Omental fat pad (tissue), 4 donors: ENCODE measurements around the gene HOXA7. TPM values are rescaled to one million over a fixed set of nuclear protein-coding genes. Genes with fewer than 3 reads are reported as not detected.

ENCODE experiments used
- ATAC-seq: fragments of 150-250 bp; one replicate; pipeline ENCODE4 v1.9.1; 2016; ENCODE audit warnings: mild to moderate bottlenecking, moderate library complexity; ENCODE audit not compliant: low FRiP score
- DNase-seq: peaks from one replicate; pipeline ENCODE4 v3.0.0-alpha.2; 2019; ENCODE audit warnings: low spot score
- CTCF ChIP-seq, 3 donors: fragments of 450-650 bp; IDR thresholded peaks; one replicate each; pipeline ENCODE4 v1.5.1; 2016 to 2017; ENCODE audit warnings: antibody characterized with exemption in 3 of 3, mild to moderate bottlenecking in 3 of 3, moderate library complexity in 2 of 3
- total RNA-seq, 4 donors: library from RNA; depleted of rRNA; stranded (reverse); fragments of >200 nt; gene quantifications; one replicate each; pipeline ENCODE4 v1.1.0, GENCODE V29; 2016

Gene HOXA7
- total RNA-seq, 4 donors from 2014 or later, result 4.6 to 6.1 (median 5.3) TPM

GRCh38 chr7:27115221-27116026 is 41.1 kb downstream of the HOXA7 start:
- DNase-seq, result no peak
- no peak for ATAC-seq
- TF ChIP-seq CTCF (IDR thresholded peaks at IDR 0.05), result no peak

- DNase-seq (no peak), ATAC-seq (no peak)
- TF ChIP-seq CTCF (IDR thresholded peaks at IDR 0.05), result no peak
Measured at GRCh38 chr7:27114881-27115220, 41.6 kb downstream of the HOXA7 start.

- DNase-seq, result no peak
- no peak for TF ChIP-seq CTCF (IDR thresholded peaks at IDR 0.05)
- ATAC-seq, result peak; percentile 34
Measured at GRCh38 chr7:27113991-27114769, 42.3 kb downstream of the HOXA7 start.

- DNase-seq, result no peak
Measured at GRCh38 chr7:27112955-27113949, 43.2 kb downstream of the HOXA7 start.

GRCh38 chr7:27112361-27112760 is 44.1 kb downstream of the HOXA7 start:
- no peak for ATAC-seq
- DNase-seq, result no peak
- no peak for TF ChIP-seq CTCF (IDR thresholded peaks at IDR 0.05)

More at GRCh38 chr7:27112955-27113949, 43.2 kb downstream of the HOXA7 start:
- peak; percentile 43 for ATAC-seq
- TF ChIP-seq CTCF (IDR thresholded peaks at IDR 0.05), result no peak

- DNase-seq, result no peak
- no peak for ATAC-seq
- TF ChIP-seq CTCF (IDR thresholded peaks at IDR 0.05), result no peak
Measured at GRCh38 chr7:27111751-27112277, 44.7 kb downstream of the HOXA7 start.
